B cell (primary cell): ENCODE measurements around the gene SARNP. TPM values are rescaled to one million over a fixed set of nuclear protein-coding genes. Genes with fewer than 3 reads are reported as not detected.

ENCODE experiments used
- ATAC-seq: fragments of 200-7000 bp; cut with Tn5 transposase; one replicate; pipeline ENCODE4 v1.10.0; 2021; ENCODE audit warnings: low read depth, mild to moderate bottlenecking, moderate number of reproducible peaks, moderate library complexity
- CTCF ChIA-PET: fragments of 350-600 bp; sonication (Branson Sonifier 250); formaldehyde crosslinking; loops from one replicate; lab custom pipeline; 2021; ENCODE audit warnings: antibody characterized with exemption, inconsistent platforms; lab: Charles Lee
- POLR2A ChIA-PET: fragments of 350-600 bp; sonication (Branson Sonifier 250); formaldehyde crosslinking; loops from one replicate; lab custom pipeline; 2021; ENCODE audit warnings: antibody characterized with exemption; lab: Charles Lee
- DNase-seq: peaks from one replicate; pipeline ENCODE4 v3.0.0; 2013
- H2AFZ ChIP-seq: 2 replicates; pipeline ENCODE4 v1.6.1; 2012; ENCODE audit warnings: mild to moderate bottlenecking, low read depth, low read length; ENCODE audit not compliant: insufficient read depth, poor library complexity, severe bottlenecking
- H3K27ac ChIP-seq, 2 donors: 1 replicate in 1 of 2; 2 replicates in 1 of 2; pipeline ENCODE4 v1.5.1; 2012 to 2013; ENCODE audit warnings: low read length in 2 of 2, mild to moderate bottlenecking in 2 of 2, moderate library complexity in 1 of 2
- H3K27me3 ChIP-seq, 4 experiments: fragments of 200-600 bp in 1 of 4; sonication (generic) in 1 of 4; replicated peaks in 1 of 4; 1 replicate in 2 of 4; 2 replicates in 2 of 4; pipeline versions ENCODE4 v1.6.1 to v1.7.0; 2013 to 2016; ENCODE audit warnings: low read length in 3 of 4, mild to moderate bottlenecking in 2 of 4, mixed read lengths in 1 of 4, moderate library complexity in 1 of 4; ENCODE audit not compliant: insufficient read depth in 4 of 4, control insufficient read depth in 3 of 4; ENCODE audit errors: control extremely low read depth in 1 of 4
- H3K36me3 ChIP-seq, 2 experiments: replicated peaks in 1 of 2; 1 replicate in 1 of 2; 2 replicates in 1 of 2; pipeline versions ENCODE4 v1.6.1 to v1.7.1; 2013; ENCODE audit warnings: low read length in 1 of 2; ENCODE audit not compliant: insufficient read depth in 2 of 2, control insufficient read depth in 1 of 2; ENCODE audit errors: control extremely low read depth in 1 of 2, extremely low read depth in 1 of 2
- H3K4me1 ChIP-seq, 2 donors: fragments of 200-600 bp in 1 of 2; sonication (generic) in 1 of 2; 1 replicate in 1 of 2; 2 replicates in 1 of 2; pipeline versions ENCODE4 v1.5.1 to v1.6.1; 2013 to 2017; ENCODE audit warnings: low read length in 2 of 2; ENCODE audit not compliant: control insufficient read depth in 2 of 2, insufficient read depth in 2 of 2
- H3K4me2 ChIP-seq: replicated peaks from 2 replicates; pipeline ENCODE3; 2012; ENCODE audit warnings: mild to moderate bottlenecking, low read depth, low read length; ENCODE audit not compliant: poor library complexity, severe bottlenecking
- H3K4me3 ChIP-seq, 5 experiments: fragments of 200-600 bp in 1 of 5; sonication (generic) in 1 of 5; 1 replicate in 3 of 5; 2 replicates in 2 of 5; pipeline versions ENCODE4 v1.5.1 to v1.7.0; 2011 to 2016; ENCODE audit warnings: low read length in 4 of 5, mild to moderate bottlenecking in 4 of 5, low read depth in 2 of 5, control low read depth in 1 of 5, moderate library complexity in 1 of 5; ENCODE audit not compliant: insufficient read depth in 1 of 5; ENCODE audit errors: control extremely low read depth in 1 of 5, extremely low read depth in 1 of 5
- H3K79me2 ChIP-seq: fragments of 200-600 bp; sonication (generic); one replicate; pipeline ENCODE4 v1.6.0; 2016; ENCODE audit warnings: low read length; ENCODE audit not compliant: control insufficient read depth, insufficient read depth
- H3K9ac ChIP-seq: fragments of 200-600 bp; sonication (generic); 2 replicates; pipeline ENCODE4 v1.6.1; 2017; ENCODE audit warnings: mild to moderate bottlenecking, low read length, moderate library complexity
- H3K9me3 ChIP-seq, 3 donors: one replicate each; pipeline versions ENCODE4 v1.6.1 to v1.7.1; 2013; ENCODE audit warnings: low read length in 2 of 3; ENCODE audit not compliant: control insufficient read depth in 2 of 3, insufficient read depth in 1 of 3; ENCODE audit errors: control extremely low read depth in 1 of 3
- H4K20me1 ChIP-seq: 2 replicates; pipeline ENCODE4 v1.6.0; 2012; ENCODE audit warnings: mild to moderate bottlenecking, low read length; ENCODE audit not compliant: insufficient read depth, control insufficient read depth, poor library complexity, severe bottlenecking
- H3K27ac Mint-ChIP-seq: one replicate; pipeline ENCODE4 v1.8.0; 2021; ENCODE audit warnings: mixed read lengths
- H3K27me3 Mint-ChIP-seq: one replicate; pipeline ENCODE4 v1.8.0; 2021; ENCODE audit warnings: mixed read lengths
- H3K4me1 Mint-ChIP-seq: one replicate; pipeline ENCODE4 v1.8.0; 2021; ENCODE audit warnings: mixed read lengths
- H3K4me3 Mint-ChIP-seq: one replicate; pipeline ENCODE4 v1.8.0; 2021; ENCODE audit warnings: mixed read lengths
- H3K9me3 Mint-ChIP-seq: one replicate; pipeline ENCODE4 v1.8.0; 2022; ENCODE audit warnings: mixed read lengths; ENCODE audit not compliant: insufficient read depth
- CTCF ChIP-seq: fragments of 200-600 bp; IDR thresholded peaks from one replicate; pipeline ENCODE4 v1.8.0; 2022; ENCODE audit warnings: antibody characterized with exemption, mild to moderate bottlenecking
- EZH2 ChIP-seq: IDR thresholded peaks from 2 replicates; pipeline ENCODE4 v1.6.1; 2012; ENCODE audit warnings: borderline replicate concordance, low read depth, mild to moderate bottlenecking, moderate library complexity, low read length; ENCODE audit not compliant: insufficient read depth, poor library complexity, severe bottlenecking
- WGBS: methylation state at CpG from one replicate; pipeline ENCODE4 v1.1.5; 2013; ENCODE audit warnings: missing lambda C conversion rate; ENCODE audit not compliant: insufficient coverage; 5-methylcytosine and 5-hydroxymethylcytosine counted together
- intact Hi-C: fragments of 100-400 bp; cut with micrococcal nuclease; formaldehyde crosslinking; loops from one replicate; pipeline ENCODE4 v1.10.0; 2022
- polyA plus RNA-seq: library from polyadenylated mRNA; depleted of rRNA; stranded (reverse); fragments of >200 nt; gene quantifications from 2 replicates; pipeline ENCODE4 v1.2.3, GENCODE V29; 2012
- total RNA-seq, 2 donors: library from RNA; stranded (reverse); fragments of 120-200 nt in 1 of 2; gene quantifications; 1 replicate in 1 of 2; 2 replicates in 1 of 2; pipeline versions ENCODE4 v1.2.3 to v1.2.4, GENCODE V29; 2013 to 2022

Gene SARNP
- total and polyA plus RNA-seq, 2 donors (not counting 1 experiment from before 2014, with no cell fraction given): 22.6 to 46.4 TPM

DNA sequence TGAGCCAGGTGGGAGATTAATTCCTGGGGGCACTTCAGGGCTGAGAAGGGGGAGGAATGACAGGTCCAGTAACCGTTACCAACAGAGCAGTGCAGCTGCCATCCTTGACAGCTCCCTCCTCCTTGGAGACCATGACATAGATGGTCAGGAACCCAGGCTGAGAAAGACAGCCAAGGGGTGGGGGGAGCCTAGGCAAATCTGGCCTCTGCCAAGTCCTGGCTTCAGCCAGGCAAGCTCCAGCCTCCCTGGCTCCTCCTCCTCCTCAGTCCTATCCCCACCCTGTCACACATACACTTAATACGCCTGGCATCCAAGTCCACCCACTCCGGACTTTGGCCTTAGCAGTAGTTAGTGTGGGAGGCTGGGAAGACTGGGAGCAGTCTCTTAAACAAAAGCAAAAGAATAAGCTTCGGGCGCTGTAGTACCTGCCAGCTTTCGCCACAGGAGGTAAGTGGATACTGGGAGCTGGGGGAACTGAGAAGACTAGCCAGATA is 97.4 kb downstream of the SARNP start, which contains the start of gene RDH5:
Gene RDH5, plus strand, starts transcription at position 323 of the 494 bp plus-strand sequence. CDS start 792 bp downstream, outside the sequence.
- no peak for TF ChIP-seq CTCF
- TF ChIP-seq EZH2: no peak
- H3K27me3 ChIP-seq: no peaks in the 10 kb centered on the region
- peaks cover 0 to 32% of the 10 kb centered on the region in 2 experiments for H3K36me3 ChIP-seq
- WGBS: 98% methylated on average over 4 of the region's 6 CpGs
- DNase-seq (no peak), ATAC-seq (no peak)
- peaks cover 25% of the 10 kb centered on the region for H3K79me2 ChIP-seq
- no peaks in the 10 kb centered on the region for H3K27me3 Mint-ChIP-seq
- H3K9me3 ChIP-seq: no peaks in the 10 kb centered on the region
- H3K4me1 ChIP-seq: peaks cover 18 to 42% of the 10 kb centered on the region in 2 donors
- peaks cover 23% of the 10 kb centered on the region for H4K20me1 ChIP-seq
- peaks cover 47% of the 10 kb centered on the region for H3K4me1 Mint-ChIP-seq
- H3K4me3 ChIP-seq: no peak within 1 kb of the TSS
- no peak within 1 kb of the TSS for H2AFZ ChIP-seq
- H3K27ac ChIP-seq: no peak within 1 kb of the TSS
- H3K4me2 ChIP-seq: no peak within 1 kb of the TSS
- no peak within 1 kb of the TSS for H3K4me3 Mint-ChIP-seq
- no peaks in the 10 kb centered on the region for H3K9me3 Mint-ChIP-seq
- H3K9ac ChIP-seq: no peak within 1 kb of the TSS
- intact Hi-C loops: no loop called here
- POLR2A ChIA-PET: no interaction called here
- no peak within 1 kb of the TSS for H3K27ac Mint-ChIP-seq
- CTCF ChIA-PET: interaction anchor here (0.7 to 11.0 kb wide), 9 partner anchors 9 to 74 kb away, joined by 3 to 147 read pairs (median 4); partner anchors contain the start of gene CD63

DNA sequence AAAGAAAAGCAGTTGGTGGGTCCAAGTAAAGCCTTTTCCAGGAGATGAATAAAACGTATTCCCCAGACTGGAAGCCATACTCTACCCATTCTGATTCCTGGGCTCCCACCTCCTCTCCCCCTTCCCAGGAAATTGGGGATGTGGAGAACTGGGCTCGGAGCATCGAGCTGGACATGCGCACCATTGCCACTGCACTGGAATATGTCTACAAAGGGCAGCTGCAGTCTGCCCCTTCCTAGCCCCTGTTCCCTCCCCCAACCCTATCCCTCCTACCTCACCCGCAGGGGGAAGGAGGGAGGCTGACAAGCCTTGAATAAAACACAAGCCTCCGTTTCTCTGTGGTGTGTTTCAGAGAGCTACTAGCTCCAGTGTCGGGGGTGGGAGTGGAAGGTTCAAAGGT is 98.2 kb downstream of the SARNP start:
- Histone ChIP-seq H3K36me3 (peaks cover 0 to 27% of the 10 kb centered on the region in 2 experiments), H3K27ac (no peak overlapping the region), H3K27me3 (no peaks in the 10 kb centered on the region), H3K4me2 (no peak overlapping the region), H3K9me3 (no peaks in the 10 kb centered on the region), H3K4me3 (no peak overlapping the region), H4K20me1 (peaks cover 23% of the 10 kb centered on the region), H3K9ac (no peak overlapping the region), H3K79me2 (peaks cover 25% of the 10 kb centered on the region), H3K4me1 (peaks cover 16 to 36% of the 10 kb centered on the region in 2 donors), H2AFZ (no peak overlapping the region)
- TF ChIP-seq CTCF (no peak), EZH2 (no peak)
- H3K27ac Mint-ChIP-seq: no peak overlapping the region
- ChIA-PET CTCF (interaction anchor here (0.6 to 11.0 kb wide), 5 partner anchors 10 to 656 kb away, joined by 3 to 147 read pairs (median 9); partner anchors contain the start of gene CD63), POLR2A (no interaction called here)
- no peaks in the 10 kb centered on the region for H3K9me3 Mint-ChIP-seq
- H3K4me3 Mint-ChIP-seq: no peak overlapping the region
- H3K4me1 Mint-ChIP-seq: peaks cover 42% of the 10 kb centered on the region
- intact Hi-C loops: no loop called here
- WGBS: no CpG with 5 or more reads among the region's 7 CpGs
- DNase-seq: no peak
- no peak for ATAC-seq
- H3K27me3 Mint-ChIP-seq: no peaks in the 10 kb centered on the region
